ENCODE measurements around the gene TRIM27.
"Not testable (repeated sequence)": the region's sequence is repeated elsewhere in the genome, so short reads cannot be mapped to it uniquely, and the experiment has no call there.

The TRIM27 gene

DNA sequence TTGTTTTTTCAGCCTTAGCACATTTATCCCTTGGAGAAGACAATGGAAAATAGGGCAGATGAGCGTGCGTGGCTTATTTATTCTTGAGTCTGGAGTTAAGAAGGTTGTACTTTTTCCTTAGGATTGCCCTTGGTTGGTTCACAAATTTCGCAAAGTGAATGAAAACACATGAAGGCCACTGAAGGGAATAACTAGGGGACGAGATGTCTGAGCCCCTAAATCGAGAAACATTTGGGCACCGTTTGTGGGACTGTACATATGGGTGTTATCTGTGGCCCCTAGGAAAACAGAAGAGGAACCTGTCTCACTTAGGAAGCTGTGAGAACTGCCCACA, 19.4 kb upstream of the TRIM27 start:
- Histone ChIP-seq H3K27me3 (ENCODE audit: control insufficient read depth in 1 of 2, insufficient read depth in 2 of 2, low read length in 2 of 2) (no peaks in the 10 kb centered on the region), H3K9me3 (ENCODE audit: control insufficient read depth in 1 of 2, low read length in 2 of 2) (no peaks in the 10 kb centered on the region), H3K27ac (ENCODE audit: low read depth, low read length) (no peak overlapping the region), H3K4me1 (ENCODE audit: control insufficient read depth in 1 of 2, insufficient read depth in 2 of 2, low read length in 2 of 2) (peaks cover 21 to 30% of the 10 kb centered on the region in 2 donors), H3K9ac (ENCODE audit: low read depth in 1 of 2, low read length in 2 of 2) (peak overlapping the region; percentile 54 to 71), H3K36me3 (ENCODE audit: control insufficient read depth in 1 of 2, insufficient read depth in 2 of 2, low read length in 2 of 2) (no peaks in the 10 kb centered on the region), H3K4me3 (ENCODE audit: low read depth in 1 of 2, low read length in 2 of 2) (peak overlapping the region; percentile 71 to 81)

- Histone ChIP-seq H3K27ac (ENCODE audit: low read depth, low read length) (no peak overlapping the region), H3K36me3 (ENCODE audit: control insufficient read depth in 1 of 2, insufficient read depth in 2 of 2, low read length in 2 of 2) (no peaks in the 10 kb centered on the region), H3K4me3 (ENCODE audit: low read depth in 1 of 2, low read length in 2 of 2) (peak overlapping the region; percentile 72 to 93), H3K9me3 (ENCODE audit: control insufficient read depth in 1 of 2, low read length in 2 of 2) (no peaks in the 10 kb centered on the region), H3K4me1 (ENCODE audit: control insufficient read depth in 1 of 2, insufficient read depth in 2 of 2, low read length in 2 of 2) (peaks cover 21 to 30% of the 10 kb centered on the region in 2 donors), H3K9ac (ENCODE audit: low read depth in 1 of 2, low read length in 2 of 2) (peak overlapping the region in 1 of 2 donors; percentile 63), H3K27me3 (ENCODE audit: control insufficient read depth in 1 of 2, insufficient read depth in 2 of 2, low read length in 2 of 2) (no peaks in the 10 kb centered on the region)
These were observed 18.1 kb upstream of the TRIM27 start for GRCh38 chr6:28941684-28942448.

- Histone ChIP-seq H3K9me3 (ENCODE audit: control insufficient read depth in 1 of 2, low read length in 2 of 2) (no peaks in the 10 kb centered on the region), H3K27me3 (ENCODE audit: control insufficient read depth in 1 of 2, insufficient read depth in 2 of 2, low read length in 2 of 2) (no peaks in the 10 kb centered on the region), H3K9ac (ENCODE audit: low read depth in 1 of 2, low read length in 2 of 2) (peak overlapping the region; percentile 63 to 88), H3K27ac (ENCODE audit: low read depth, low read length) (peak overlapping the region; percentile 71), H3K36me3 (ENCODE audit: control insufficient read depth in 1 of 2, insufficient read depth in 2 of 2, low read length in 2 of 2) (no peaks in the 10 kb centered on the region), H3K4me1 (ENCODE audit: control insufficient read depth in 1 of 2, insufficient read depth in 2 of 2, low read length in 2 of 2) (peaks cover 21 to 30% of the 10 kb centered on the region in 2 donors), H3K4me3 (ENCODE audit: low read depth in 1 of 2, low read length in 2 of 2) (peak overlapping the region; percentile 72 to 93)
These were observed 17.3 kb upstream of the TRIM27 start for GRCh38 chr6:28940858-28941683.

DNA sequence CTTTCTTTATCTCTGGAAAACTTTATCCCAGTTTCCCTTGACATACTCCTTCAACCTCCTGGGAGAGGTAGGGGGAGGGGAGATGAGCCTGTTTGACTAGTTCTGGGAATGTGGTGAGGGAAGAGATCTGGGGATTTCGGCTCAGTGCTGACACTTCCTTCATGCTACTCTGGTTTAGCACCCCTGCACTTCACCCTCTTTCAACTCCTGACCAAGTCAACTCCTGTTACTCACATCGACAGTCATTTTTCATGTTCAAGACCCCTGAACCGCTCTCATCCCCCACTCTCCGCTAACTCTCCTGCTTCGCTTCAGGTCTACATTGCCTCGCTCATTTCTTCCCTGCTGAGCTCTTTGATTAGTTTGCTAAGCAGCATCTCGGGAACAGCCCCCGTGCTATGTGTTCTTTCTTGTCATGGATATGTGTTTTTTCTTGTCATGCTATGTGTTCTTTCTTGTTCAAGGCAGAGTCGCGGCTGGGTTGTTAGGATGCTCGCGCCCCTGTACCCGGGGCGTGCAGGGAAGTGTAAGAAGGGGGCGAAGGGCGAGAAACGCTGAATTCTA, 16.6 kb upstream of the TRIM27 start:
- no peaks in the 10 kb centered on the region for H3K36me3 ChIP-seq (ENCODE audit: control insufficient read depth in 1 of 2, insufficient read depth in 2 of 2, low read length in 2 of 2)
- H3K27ac ChIP-seq (ENCODE audit: low read depth, low read length): no peak overlapping the region
- H3K9me3 ChIP-seq (ENCODE audit: control insufficient read depth in 1 of 2, low read length in 2 of 2): no peaks in the 10 kb centered on the region
- H3K9ac ChIP-seq (ENCODE audit: low read depth in 1 of 2, low read length in 2 of 2): peak overlapping the region; percentile 63 to 88
- peak overlapping the region; percentile 72 to 93 for H3K4me3 ChIP-seq (ENCODE audit: low read depth in 1 of 2, low read length in 2 of 2)
- no peaks in the 10 kb centered on the region for H3K27me3 ChIP-seq (ENCODE audit: control insufficient read depth in 1 of 2, insufficient read depth in 2 of 2, low read length in 2 of 2)
- H3K4me1 ChIP-seq (ENCODE audit: control insufficient read depth in 1 of 2, insufficient read depth in 2 of 2, low read length in 2 of 2): peaks cover 21 to 30% of the 10 kb centered on the region in 2 donors

- no peaks in the 10 kb centered on the region for H3K36me3 ChIP-seq (ENCODE audit: control insufficient read depth in 1 of 2, insufficient read depth in 2 of 2, low read length in 2 of 2)
- no peak overlapping the region for H3K9ac ChIP-seq (ENCODE audit: low read depth in 1 of 2, low read length in 2 of 2)
- H3K4me3 ChIP-seq (ENCODE audit: low read depth in 1 of 2, low read length in 2 of 2): no peak overlapping the region
- no peaks in the 10 kb centered on the region for H3K4me1 ChIP-seq (ENCODE audit: control insufficient read depth in 1 of 2, insufficient read depth in 2 of 2, low read length in 2 of 2)
- H3K27ac ChIP-seq (ENCODE audit: low read depth, low read length): no peak overlapping the region
- H3K27me3 ChIP-seq (ENCODE audit: control insufficient read depth in 1 of 2, insufficient read depth in 2 of 2, low read length in 2 of 2): no peaks in the 10 kb centered on the region
- no peaks in the 10 kb centered on the region for H3K9me3 ChIP-seq (ENCODE audit: control insufficient read depth in 1 of 2, low read length in 2 of 2)
These were observed 9.3 kb upstream of the TRIM27 start for GRCh38 chr6:28933069-28933468.

DNA sequence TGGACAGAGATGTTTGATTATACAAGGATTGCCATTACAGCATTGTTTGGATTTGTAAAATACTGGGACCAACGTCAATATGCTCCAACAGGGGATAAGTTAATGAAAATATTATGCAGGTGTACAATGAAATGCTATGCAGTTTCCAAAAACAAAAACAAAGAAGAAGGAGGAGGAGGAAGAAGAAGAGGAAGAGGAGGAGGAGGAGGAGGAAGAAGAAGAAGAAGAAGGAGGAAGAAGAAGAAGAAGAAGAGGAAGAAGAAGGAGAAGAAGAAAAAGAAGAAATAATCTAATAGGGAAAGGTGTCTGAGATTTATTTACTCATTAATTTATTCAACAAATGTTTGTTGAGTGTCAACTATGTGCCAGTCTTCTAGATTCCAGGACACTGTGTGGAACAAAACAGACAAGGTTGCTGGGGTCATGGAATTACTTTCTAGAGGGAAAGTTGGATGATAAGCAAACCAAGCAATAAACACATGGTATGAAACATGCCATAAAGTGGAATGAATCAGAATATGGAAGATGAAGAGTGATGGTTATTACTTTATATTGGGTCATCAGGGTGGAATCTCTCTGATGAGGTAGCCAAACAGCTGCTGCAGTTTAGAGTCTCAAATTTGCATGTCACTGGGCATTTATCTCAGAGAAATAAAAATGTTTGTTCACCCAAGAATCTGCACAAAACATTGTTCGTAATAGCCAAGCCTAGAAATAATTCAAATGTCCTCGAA, 6.3 kb upstream of the TRIM27 start:
- Histone ChIP-seq H3K4me3 (ENCODE audit: low read depth in 1 of 2, low read length in 2 of 2) (no peak overlapping the region), H3K9ac (ENCODE audit: low read depth in 1 of 2, low read length in 2 of 2) (no peak overlapping the region), H3K9me3 (ENCODE audit: control insufficient read depth in 1 of 2, low read length in 2 of 2) (no peaks in the 10 kb centered on the region), H3K27ac (ENCODE audit: low read depth, low read length) (no peak overlapping the region), H3K4me1 (ENCODE audit: control insufficient read depth in 1 of 2, insufficient read depth in 2 of 2, low read length in 2 of 2) (no peaks in the 10 kb centered on the region), H3K27me3 (ENCODE audit: control insufficient read depth in 1 of 2, insufficient read depth in 2 of 2, low read length in 2 of 2) (no peaks in the 10 kb centered on the region), H3K36me3 (ENCODE audit: control insufficient read depth in 1 of 2, insufficient read depth in 2 of 2, low read length in 2 of 2) (no peaks in the 10 kb centered on the region)

- H3K27me3 ChIP-seq (ENCODE audit: control insufficient read depth in 1 of 2, insufficient read depth in 2 of 2, low read length in 2 of 2); H3K36me3 ChIP-seq (ENCODE audit: control insufficient read depth in 1 of 2, insufficient read depth in 2 of 2, low read length in 2 of 2); H3K9ac ChIP-seq (ENCODE audit: low read depth in 1 of 2, low read length in 2 of 2); H3K4me1 ChIP-seq (ENCODE audit: control insufficient read depth in 1 of 2, insufficient read depth in 2 of 2, low read length in 2 of 2); H3K27ac ChIP-seq (ENCODE audit: low read depth, low read length); H3K4me3 ChIP-seq (ENCODE audit: low read depth in 1 of 2, low read length in 2 of 2); H3K9me3 ChIP-seq (ENCODE audit: control insufficient read depth in 1 of 2, low read length in 2 of 2): not testable (repeated sequence)
These were observed 5.6 kb upstream of the TRIM27 start for GRCh38 chr6:28929339-28929738.

- Histone ChIP-seq H3K4me1 (ENCODE audit: control insufficient read depth in 1 of 2, insufficient read depth in 2 of 2, low read length in 2 of 2) (peaks cover 0 to 4% of the 10 kb centered on the region in 2 donors), H3K36me3 (ENCODE audit: control insufficient read depth in 1 of 2, insufficient read depth in 2 of 2, low read length in 2 of 2) (no peaks in the 10 kb centered on the region), H3K27me3 (ENCODE audit: control insufficient read depth in 1 of 2, insufficient read depth in 2 of 2, low read length in 2 of 2) (no peaks in the 10 kb centered on the region), H3K9me3 (ENCODE audit: control insufficient read depth in 1 of 2, low read length in 2 of 2) (no peaks in the 10 kb centered on the region), H3K4me3 (ENCODE audit: low read depth in 1 of 2, low read length in 2 of 2) (no peak overlapping the region), H3K9ac (ENCODE audit: low read depth in 1 of 2, low read length in 2 of 2) (no peak overlapping the region), H3K27ac (ENCODE audit: low read depth, low read length) (no peak overlapping the region)
These were observed 4.1 kb upstream of the TRIM27 start for GRCh38 chr6:28927846-28928245.

DNA sequence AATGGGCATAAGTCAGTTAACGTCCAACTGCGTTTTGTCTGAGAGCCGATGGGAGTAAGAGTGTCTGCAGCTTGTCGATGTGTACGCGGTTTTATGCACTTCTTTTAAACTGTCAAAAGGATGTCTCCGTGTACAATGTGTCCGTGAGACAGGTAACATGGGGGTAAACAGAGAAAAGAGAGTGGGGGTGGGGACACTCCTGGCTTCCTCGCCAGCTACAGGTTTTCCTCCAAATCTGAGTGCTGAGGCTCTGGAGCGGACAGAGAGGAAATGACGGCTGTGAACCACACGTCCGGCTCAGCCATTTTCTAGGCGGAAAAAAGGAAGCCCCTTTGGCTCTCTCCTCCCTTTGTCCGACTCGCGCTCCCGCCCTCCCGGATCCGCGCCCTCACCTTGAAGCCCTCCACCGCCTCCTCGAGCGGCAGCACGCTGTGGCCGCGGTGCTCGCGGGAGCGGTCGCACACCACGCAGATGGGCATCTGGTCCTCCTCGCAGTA, 916 bp downstream of the TRIM27 start:
- Histone ChIP-seq H3K4me3 (ENCODE audit: low read depth in 1 of 2, low read length in 2 of 2) (peak overlapping the region; percentile 95 to 99), H3K27ac (ENCODE audit: low read depth, low read length) (peak overlapping the region; percentile 96), H3K9ac (ENCODE audit: low read depth in 1 of 2, low read length in 2 of 2) (peak overlapping the region; percentile 95 to 100), H3K9me3 (ENCODE audit: control insufficient read depth in 1 of 2, low read length in 2 of 2) (no peaks in the 10 kb centered on the region), H3K27me3 (ENCODE audit: control insufficient read depth in 1 of 2, insufficient read depth in 2 of 2, low read length in 2 of 2) (no peaks in the 10 kb centered on the region), H3K4me1 (ENCODE audit: control insufficient read depth in 1 of 2, insufficient read depth in 2 of 2, low read length in 2 of 2) (peaks cover 21 to 23% of the 10 kb centered on the region in 2 donors), H3K36me3 (ENCODE audit: control insufficient read depth in 1 of 2, insufficient read depth in 2 of 2, low read length in 2 of 2) (peaks cover 16 to 41% of the 10 kb centered on the region in 2 donors)

All from duodenal mucosa (tissue), 2 donors.